Activated T-helper 2 cell treated with anti-CD3 and anti-CD28 coated beads, Interferon-gamma antibody, Interleukin-2, Interleukin-4, amounts not matched to agents 10 μg/mL and 5 μg/mL and 100 μg/mL, durations not matched to agents 14 hours and 24 hours and 36 hours (primary cell): ENCODE data around the gene PIGU. TPM values are rescaled to one million over a fixed set of nuclear protein-coding genes. Genes with fewer than 3 reads are reported as not detected.

ENCODE experiments used
- DNase-seq: peaks from one replicate; pipeline ENCODE4 v3.0.0; 2021; ENCODE audit warnings: low spot score
- H3K27ac Mint-ChIP-seq: one replicate; pipeline ENCODE4 v1.8.0; 2021; ENCODE audit warnings: mixed read lengths
- H3K27me3 Mint-ChIP-seq: one replicate; pipeline ENCODE4 v1.8.0; 2021; ENCODE audit warnings: low read depth, mixed read lengths
- H3K36me3 Mint-ChIP-seq: one replicate; pipeline ENCODE4 v1.8.0; 2021; ENCODE audit warnings: low read depth, mixed read lengths
- H3K4me1 Mint-ChIP-seq: one replicate; pipeline ENCODE4 v1.8.0; 2021; ENCODE audit warnings: low read depth, mixed read lengths
- H3K4me3 Mint-ChIP-seq: one replicate; pipeline ENCODE4 v1.8.0; 2021; ENCODE audit warnings: low read depth, mild to moderate bottlenecking, moderate library complexity, mixed read lengths
- H3K9me3 Mint-ChIP-seq: one replicate; pipeline ENCODE4 v1.8.0; 2021; ENCODE audit warnings: mixed read lengths
- intact Hi-C: fragments of 100-400 bp; cut with micrococcal nuclease; formaldehyde crosslinking; loops from one replicate; pipeline ENCODE4 v1.15.1; 2023
- total RNA-seq: library from RNA; stranded (reverse); gene quantifications from 2 replicates; pipeline ENCODE4 v1.2.3, GENCODE V29; 2022

The PIGU gene
- total RNA-seq, 1 donor from 2014 or later, result 24.9 TPM

DNA sequence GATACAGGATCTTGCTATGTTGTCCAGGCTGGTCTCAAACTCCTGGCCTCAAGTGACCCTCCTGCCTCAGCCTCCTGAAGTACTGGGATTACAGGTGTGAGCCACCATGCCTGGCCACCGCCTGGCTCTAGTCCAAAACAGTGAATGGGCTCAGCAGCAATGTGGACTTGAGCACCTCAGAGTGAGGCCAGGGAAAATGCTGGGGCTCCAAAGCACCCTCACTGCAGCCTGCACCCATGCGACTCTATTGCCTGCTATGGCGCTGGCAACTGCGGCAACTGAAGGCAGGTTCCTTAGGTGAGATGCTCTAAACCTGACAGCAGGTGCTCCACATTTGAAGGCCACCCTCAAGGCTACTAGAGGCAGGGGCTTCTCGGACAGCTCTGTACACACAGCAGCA is 91.9 kb downstream of the PIGU start:
- Mint-ChIP-seq H3K27me3 (no peaks in the 10 kb centered on the region), H3K9me3 (no peaks in the 10 kb centered on the region), H3K27ac (no peak overlapping the region), H3K4me1 (peaks cover 21% of the 10 kb centered on the region), H3K4me3 (no peak overlapping the region), H3K36me3 (peaks cover 15% of the 10 kb centered on the region)
- DNase-seq, result no peak
- intact Hi-C loops, result no loop called here

DNA sequence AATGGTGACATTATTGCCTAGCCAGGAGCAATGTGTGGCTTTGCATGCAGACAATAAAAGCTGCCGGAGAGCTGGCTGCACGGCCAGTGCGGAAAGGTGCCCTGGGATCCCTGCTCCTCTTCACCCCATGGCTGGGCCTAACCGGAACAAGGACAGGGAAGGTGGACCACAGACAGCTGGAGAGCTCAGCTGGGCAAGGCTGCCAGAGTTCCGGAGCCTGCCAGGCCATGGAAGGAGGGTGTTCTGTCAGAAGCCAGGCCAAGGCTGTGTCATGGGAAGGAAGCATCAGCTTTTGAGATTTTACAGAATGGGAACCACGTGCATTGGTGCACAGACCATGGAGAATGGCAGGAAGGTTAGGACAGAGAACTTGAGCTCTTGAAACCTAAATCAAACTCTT is 93.3 kb downstream of the PIGU start:
- intact Hi-C loops, result no loop called here
- Mint-ChIP-seq H3K4me1 (peaks cover 26% of the 10 kb centered on the region), H3K27me3 (no peaks in the 10 kb centered on the region), H3K36me3 (peaks cover 18% of the 10 kb centered on the region), H3K27ac (no peak overlapping the region), H3K4me3 (no peak overlapping the region), H3K9me3 (no peaks in the 10 kb centered on the region)
- no peak for DNase-seq

DNA sequence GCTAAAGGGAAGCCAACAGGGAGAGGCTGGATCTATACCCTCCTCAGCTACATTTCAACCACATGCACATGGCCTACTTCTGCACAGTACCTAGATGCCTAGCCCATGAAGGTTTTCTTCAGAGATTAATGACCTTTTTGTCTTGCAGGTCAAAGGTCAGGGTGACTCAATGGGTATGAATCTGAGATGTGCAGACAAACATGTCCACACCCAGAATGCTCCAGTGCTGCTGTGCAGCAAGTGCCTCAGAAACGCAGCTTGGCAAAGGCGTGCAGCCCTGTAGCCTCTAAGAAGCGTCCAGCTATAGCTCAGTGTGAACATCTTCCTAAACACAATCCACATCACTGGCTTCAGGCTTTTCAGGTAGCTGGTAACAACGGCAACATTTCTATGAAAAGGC is 94.0 kb downstream of the PIGU start:
- Mint-ChIP-seq H3K27ac (peak overlapping the region; percentile 52), H3K27me3 (no peaks in the 10 kb centered on the region), H3K9me3 (no peaks in the 10 kb centered on the region), H3K4me1 (peaks cover 26% of the 10 kb centered on the region), H3K4me3 (no peak overlapping the region), H3K36me3 (peaks cover 18% of the 10 kb centered on the region)
- intact Hi-C loops, result no loop called here
- DNase-seq, result no peak

DNA sequence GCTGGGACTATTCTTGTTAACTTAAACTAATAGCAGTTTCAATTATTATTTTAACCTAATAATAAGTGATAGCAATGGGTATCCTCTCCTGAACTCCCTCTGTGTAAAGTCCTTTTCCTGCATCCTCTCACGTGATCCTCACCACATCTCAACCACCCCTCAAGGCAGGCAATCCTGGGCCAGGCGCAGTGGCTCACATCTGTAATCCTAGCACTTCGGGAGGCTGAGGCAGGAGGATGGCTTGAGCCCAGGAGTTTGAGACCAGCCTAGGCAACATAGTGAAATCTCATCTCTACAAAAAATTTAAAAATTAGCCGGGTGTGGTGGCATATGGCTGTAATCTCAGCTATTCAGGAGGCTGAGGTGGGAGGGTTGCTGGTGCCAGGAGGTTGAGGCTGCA is 94.7 kb downstream of the PIGU start:
- Mint-ChIP-seq H3K36me3 (peaks cover 15% of the 10 kb centered on the region), H3K27ac (peak overlapping the region; percentile 51), H3K27me3 (no peaks in the 10 kb centered on the region), H3K4me3 (no peak overlapping the region), H3K9me3 (no peaks in the 10 kb centered on the region), H3K4me1 (peaks cover 26% of the 10 kb centered on the region)
- no peak for DNase-seq
- intact Hi-C loops, result no loop called here

DNA sequence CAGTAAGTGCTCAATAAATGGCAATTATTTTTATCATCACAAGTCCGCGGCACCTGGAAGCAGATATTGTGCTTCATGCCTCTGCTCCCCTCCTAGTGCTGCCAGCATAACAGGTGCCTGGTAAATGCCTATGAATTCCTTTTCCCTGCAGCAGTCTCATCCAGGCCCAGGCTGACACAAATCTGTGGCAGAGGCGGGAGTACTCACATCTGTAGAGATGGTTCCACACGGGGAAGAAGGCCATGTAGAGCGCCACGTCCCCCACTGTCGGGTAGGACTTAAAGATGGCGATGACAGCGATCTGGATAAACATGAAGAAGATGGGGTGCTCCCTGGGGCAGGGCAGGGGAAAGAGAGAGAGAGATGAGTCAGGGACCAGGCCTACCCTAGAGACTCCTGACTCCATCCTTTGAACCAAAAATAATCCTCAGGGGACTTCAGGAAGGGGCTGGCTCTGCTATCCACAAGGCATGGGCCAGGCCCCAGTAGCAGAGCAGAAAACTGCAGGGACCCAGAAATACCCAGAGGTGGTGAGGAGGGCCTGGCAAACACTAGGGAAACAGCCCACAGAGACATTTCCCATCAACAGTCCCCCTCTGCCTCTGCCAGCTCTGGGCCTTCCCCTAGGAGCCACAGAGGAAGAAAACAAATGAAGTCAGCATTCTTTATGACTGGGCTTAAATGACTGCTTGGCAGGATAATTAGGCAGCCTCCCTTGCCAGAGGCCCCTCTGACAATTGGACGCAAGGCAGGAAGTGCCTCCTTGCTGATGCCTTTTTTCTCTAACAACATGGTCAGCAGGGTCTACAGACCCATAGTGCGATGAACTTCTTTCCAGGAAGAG is 95.3 kb downstream of the PIGU start:
- Mint-ChIP-seq H3K4me1 (peaks cover 26% of the 10 kb centered on the region), H3K9me3 (no peaks in the 10 kb centered on the region), H3K4me3 (no peak overlapping the region), H3K36me3 (peaks cover 15% of the 10 kb centered on the region), H3K27me3 (no peaks in the 10 kb centered on the region), H3K27ac (peak overlapping the region; percentile 77)
- DNase-seq, result no peak
- intact Hi-C loops, result no loop called here

DNA sequence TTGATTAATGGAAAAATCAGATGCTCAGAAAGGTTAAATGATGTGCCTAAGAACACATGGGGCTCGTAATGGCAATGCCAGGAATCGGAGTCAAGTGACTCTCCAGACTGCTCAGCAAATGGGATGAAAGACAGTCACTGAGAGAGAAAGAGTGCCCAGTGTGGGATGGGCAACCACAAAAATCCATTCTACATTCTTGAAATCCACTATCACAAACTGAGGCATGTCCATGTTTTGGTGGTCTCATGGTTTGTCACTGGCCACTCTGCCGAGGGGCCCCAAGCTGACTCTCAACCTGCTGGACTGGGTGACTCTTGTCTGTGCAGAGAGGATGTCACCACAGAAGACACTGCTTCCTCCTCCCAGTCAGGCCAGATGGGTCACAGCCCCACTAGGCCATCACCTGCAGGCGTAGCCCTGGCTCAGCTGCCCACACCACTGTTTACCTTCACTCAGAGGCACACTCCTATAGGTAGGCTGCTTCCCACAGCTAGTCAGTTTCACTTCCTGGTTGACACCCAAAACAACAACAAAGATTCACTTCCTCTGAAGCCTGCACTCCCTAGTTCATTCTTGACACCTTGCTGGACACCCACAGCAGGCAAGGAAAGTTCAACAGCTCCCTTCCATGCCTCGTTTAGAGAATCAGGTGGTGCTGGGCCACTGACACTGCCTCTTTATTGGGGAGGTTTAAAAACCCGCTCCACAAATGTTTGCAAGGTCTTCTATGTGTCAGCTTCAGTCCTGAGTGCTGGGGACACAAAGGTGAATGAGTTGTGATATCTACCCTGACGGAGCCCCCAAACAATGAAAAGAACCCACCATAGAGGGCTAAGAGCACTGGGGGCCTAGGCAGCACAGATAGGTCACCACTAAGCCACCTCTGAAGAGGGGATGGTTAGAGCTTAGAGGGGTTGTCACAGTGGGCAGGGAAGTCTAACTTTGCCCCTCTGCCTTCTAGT is 96.6 kb downstream of the PIGU start:
- Mint-ChIP-seq H3K36me3 (peaks cover 12% of the 10 kb centered on the region), H3K4me1 (peaks cover 26% of the 10 kb centered on the region), H3K27me3 (no peaks in the 10 kb centered on the region), H3K27ac (peak overlapping the region; percentile 78), H3K9me3 (no peaks in the 10 kb centered on the region), H3K4me3 (no peak overlapping the region)
- no peak for DNase-seq
- intact Hi-C loops, result no loop called here

DNA sequence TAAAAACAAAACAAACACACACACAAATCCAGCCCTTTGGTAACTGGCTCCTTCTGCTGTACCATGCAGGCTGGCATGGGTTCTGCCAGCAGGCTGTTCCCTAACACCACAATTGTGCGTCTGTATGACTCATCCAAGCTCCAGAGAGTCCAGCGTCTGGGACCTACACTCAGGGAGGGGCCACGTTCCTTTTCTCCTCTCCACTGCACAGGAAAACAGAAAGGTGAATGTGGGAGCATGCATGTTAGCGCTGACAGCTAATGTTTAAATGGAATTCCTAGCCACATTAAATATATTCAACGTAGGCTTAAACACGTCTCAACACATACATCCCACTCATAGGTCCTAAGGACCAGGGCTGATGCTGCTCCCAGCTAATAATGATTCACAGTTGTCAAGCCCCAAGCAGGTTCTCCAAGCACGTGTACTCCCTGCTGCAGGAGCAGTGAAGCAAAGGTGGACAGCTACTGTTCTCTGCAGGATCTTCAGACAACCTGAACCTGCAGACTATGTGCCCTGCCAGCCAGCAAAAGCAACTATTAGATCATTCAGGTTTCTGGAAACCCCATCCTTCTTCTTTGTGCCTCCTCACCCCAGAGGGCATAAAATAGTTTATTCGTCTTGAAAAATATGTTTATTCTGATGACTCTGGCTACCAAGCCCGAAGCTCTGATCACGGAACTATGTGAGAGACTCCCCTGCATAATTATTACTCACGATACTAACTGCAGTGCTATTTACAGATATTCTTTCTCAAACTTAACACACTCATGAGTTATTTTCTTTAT is 97.5 kb downstream of the PIGU start:
- intact Hi-C loops, result no loop called here
- no peak overlapping the region for H3K4me3 Mint-ChIP-seq
- no peak overlapping the region for H3K27ac Mint-ChIP-seq

DNA sequence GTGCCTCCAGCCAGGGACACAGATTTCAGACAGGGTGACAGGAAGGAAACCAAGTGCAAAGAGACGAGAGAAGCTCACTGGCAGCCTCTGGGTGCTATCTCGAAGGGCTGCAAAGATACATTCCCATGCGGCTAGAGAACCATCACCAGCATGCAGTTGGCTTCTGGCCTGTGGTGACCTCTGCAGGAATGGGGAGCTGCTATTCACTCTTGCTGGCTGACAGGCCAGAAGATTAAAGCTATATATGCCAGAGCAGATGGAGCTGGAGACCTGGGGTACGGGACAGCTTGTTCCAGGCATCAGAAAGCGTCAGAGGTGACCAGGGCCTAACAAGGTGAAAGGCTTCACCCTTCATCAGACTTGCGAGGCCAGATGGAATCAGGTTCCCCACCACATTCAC is 98.4 kb downstream of the PIGU start:
- intact Hi-C loops, result no loop called here
- Mint-ChIP-seq H3K4me3 (no peak overlapping the region), H3K27me3 (no peaks in the 10 kb centered on the region), H3K4me1 (peaks cover 26% of the 10 kb centered on the region), H3K36me3 (peaks cover 14% of the 10 kb centered on the region), H3K27ac (no peak overlapping the region), H3K9me3 (no peaks in the 10 kb centered on the region)
- DNase-seq, result no peak

More for the DNA sequence above, 97.5 kb downstream of the PIGU start:
- peaks cover 14% of the 10 kb centered on the region for H3K36me3 Mint-ChIP-seq
- no peak for DNase-seq
- H3K9me3 Mint-ChIP-seq, result no peaks in the 10 kb centered on the region
- H3K4me1 Mint-ChIP-seq, result peaks cover 26% of the 10 kb centered on the region
- H3K27me3 Mint-ChIP-seq, result no peaks in the 10 kb centered on the region

DNA sequence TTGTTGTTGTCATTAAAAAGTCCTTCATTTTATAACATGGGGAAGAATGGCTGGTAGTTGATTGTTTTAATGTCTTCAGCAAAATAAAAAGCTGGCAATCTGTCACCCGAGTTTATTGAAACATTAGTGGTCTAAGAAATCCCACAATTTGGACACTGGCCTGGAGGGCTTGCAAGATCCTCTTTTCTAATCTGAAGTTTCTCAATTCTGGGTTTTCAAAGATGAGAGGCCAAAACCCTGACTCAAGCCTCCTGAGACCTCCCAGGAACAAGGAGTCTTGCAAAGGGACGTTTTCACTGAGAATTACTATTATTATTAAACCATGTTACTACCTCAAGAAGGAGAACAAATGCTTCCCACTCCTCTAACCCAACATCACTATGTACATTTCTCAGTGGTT is 98.9 kb downstream of the PIGU start:
- Mint-ChIP-seq H3K4me1 (peaks cover 26% of the 10 kb centered on the region), H3K36me3 (peaks cover 14% of the 10 kb centered on the region), H3K27ac (no peak overlapping the region), H3K4me3 (no peak overlapping the region), H3K27me3 (no peaks in the 10 kb centered on the region), H3K9me3 (no peaks in the 10 kb centered on the region)
- intact Hi-C loops, result no loop called here
- no peak for DNase-seq

DNA sequence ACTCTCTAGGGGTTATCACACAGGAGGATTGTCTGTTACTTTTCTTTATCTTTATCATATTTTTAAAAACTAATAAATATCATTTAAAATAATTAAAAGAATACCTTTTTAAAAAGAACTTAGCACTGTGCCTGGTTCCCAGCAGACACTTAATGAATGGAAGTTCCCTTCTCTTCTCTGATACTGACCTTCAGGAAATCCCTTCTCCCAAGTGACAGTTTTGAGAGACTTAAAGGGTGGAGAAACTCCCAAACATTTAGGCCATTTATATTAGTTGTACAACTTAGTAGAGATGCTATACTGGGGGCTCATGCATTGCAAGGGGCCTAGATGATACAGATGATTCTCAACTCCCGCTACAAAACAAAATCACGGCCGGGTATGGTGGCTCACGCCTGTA is 99.8 kb downstream of the PIGU start:
- Mint-ChIP-seq H3K36me3 (peaks cover 14% of the 10 kb centered on the region), H3K27me3 (no peaks in the 10 kb centered on the region), H3K9me3 (no peaks in the 10 kb centered on the region), H3K4me1 (peaks cover 24% of the 10 kb centered on the region), H3K27ac (no peak overlapping the region), H3K4me3 (no peak overlapping the region)
- DNase-seq, result no peak
- intact Hi-C loops, result no loop called here

DNA sequence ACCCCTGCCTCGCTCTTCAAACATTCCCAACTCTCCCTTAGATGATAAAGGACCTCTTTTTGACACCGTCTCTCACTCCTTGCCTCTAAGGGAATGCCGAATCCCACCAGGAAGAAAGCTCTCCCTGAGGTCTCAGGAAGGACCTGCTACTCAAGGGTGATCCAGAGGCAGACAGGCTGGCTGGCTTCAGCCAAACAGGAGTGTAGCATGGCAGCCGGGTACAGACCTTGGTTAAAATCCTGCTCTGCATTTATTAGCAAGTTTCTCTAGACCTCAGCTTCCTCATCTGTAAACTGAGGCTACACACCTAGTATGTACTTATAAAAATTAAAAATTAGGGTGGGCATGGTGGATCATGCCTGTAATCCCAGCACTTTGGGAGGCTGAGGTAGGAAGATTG is 101.1 kb downstream of the PIGU start:
- intact Hi-C loops, result no loop called here
- Mint-ChIP-seq H3K27ac (no peak overlapping the region), H3K9me3 (no peaks in the 10 kb centered on the region), H3K27me3 (no peaks in the 10 kb centered on the region), H3K36me3 (peaks cover 19% of the 10 kb centered on the region), H3K4me3 (no peak overlapping the region), H3K4me1 (peaks cover 21% of the 10 kb centered on the region)
- no peak for DNase-seq

DNA sequence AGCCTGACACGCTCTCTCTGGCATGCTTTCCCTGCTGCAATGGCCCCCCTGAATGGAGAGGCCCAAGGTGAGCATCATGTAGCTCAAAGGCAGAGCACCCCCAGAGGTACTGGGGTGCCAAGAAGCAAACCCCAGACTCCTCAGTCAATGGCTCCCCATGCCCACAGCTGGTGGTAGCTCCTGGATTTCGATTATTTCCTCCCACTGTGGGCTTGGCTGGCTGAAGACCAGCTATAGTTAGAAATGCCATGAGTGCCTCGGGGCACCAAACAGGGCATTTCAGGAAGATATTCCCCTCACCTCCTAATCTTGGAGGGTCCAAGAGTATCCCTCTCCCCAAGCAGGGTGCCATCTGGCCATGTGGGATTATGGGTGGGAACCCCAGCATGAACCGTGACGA is 101.6 kb downstream of the PIGU start:
- Mint-ChIP-seq H3K27me3 (no peaks in the 10 kb centered on the region), H3K4me1 (peaks cover 17% of the 10 kb centered on the region), H3K9me3 (no peaks in the 10 kb centered on the region), H3K27ac (no peak overlapping the region), H3K36me3 (peaks cover 20% of the 10 kb centered on the region), H3K4me3 (no peak overlapping the region)
- intact Hi-C loops, result no loop called here
- no peak for DNase-seq
